GM18951 (cell line): ENCODE data around the gene BRS3.

Experiments
- POLR2A ChIP-seq: IDR thresholded peaks from 4 replicates; pipeline ENCODE4 v1.6.1; 2011; ENCODE audit warnings: mild to moderate bottlenecking; ENCODE audit not compliant: insufficient read length, insufficient read depth; ENCODE audit errors: extremely low read depth
- in situ Hi-C: fragments of 300-500 bp; cut with MboI; formaldehyde crosslinking; loops from one replicate; pipeline ENCODE4 v1.12.0; 2022; ENCODE audit warnings: low sequenced_read_pairs, mixed read lengths, inconsistent platforms; ENCODE audit not compliant: unreplicated experiment

Gene BRS3

DNA sequence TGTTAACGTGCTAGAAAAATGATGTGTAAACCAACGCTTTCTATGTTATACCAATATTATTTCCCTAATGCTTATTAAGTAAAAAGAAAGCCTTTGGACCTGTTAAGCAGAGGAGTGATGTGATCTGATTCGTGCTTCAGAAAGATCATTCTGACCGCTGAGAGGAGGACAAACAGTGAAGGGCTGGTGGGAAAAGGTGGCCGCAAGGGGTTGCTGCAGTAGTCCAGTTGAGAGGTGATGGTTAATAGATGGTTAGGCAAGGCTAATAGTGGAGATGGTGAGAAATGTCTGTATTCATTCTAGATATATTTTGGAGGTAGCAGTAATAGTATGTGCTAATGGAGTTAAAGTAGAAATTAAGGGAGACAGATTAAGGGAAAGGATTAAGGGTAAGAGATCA, 31.3 kb downstream of the BRS3 start:
- no peak for TF ChIP-seq POLR2A
- in situ Hi-C loops, result no loop called here

DNA sequence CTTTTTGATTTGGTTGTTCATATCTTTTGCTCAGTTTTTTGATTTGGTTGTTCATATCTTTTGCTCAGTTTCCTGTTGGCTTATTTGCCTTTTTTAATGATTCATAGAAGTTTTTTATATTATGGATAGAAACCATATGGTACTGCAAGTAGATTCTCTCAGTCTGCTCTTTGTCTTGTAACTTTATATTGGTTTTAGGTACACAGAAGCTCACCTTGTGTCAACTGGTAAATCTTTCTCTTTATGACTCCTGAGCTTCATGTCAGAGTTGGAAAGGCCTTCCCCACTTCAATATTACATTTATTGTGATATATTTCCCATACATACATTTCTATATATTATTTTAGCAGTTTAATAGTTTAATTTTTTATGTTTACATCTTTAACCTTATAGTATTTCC, 36.0 kb downstream of the BRS3 start:
- in situ Hi-C loops, result no loop called here
- no peak for TF ChIP-seq POLR2A

DNA sequence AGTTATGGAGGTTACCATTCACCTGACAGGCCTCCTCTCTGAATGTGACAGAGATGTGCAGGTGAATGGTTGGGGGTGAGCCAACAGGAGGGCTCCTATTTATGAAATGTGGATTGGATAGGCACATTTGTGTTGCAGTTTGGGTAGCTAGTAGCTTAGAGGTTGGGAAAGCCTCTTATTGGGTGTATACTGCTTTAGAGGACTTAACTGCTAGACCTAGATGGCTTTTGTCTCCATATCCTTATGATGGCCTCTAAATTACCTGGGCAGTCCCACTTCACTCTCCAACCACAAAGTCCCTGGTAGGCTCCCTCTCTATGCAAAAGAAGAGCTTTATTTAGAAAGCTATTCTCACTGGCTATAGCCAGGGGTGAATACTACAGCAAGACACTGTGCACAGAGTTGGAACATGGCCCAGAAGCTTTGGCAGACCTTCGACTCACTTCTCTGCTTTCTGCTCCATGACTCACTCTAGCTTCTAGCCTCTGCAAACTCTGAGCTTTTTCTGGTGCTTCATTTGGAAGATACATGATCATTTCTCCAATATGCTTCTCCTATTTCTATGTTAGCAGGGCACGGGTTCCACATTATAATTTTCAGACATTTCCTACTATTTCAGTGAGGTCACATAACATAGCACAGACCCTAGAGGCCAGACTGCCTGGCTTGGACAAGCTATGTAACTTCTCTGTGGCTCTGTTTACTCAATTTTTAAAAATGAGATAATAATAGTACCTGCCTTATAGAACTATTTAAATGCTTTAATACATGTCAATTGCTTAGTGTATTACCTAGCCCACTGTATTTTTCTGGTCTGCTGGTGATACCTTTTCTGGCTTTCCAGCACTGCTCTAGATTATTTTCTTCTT, 38.2 kb downstream of the BRS3 start:
- TF ChIP-seq POLR2A, result no peak

DNA sequence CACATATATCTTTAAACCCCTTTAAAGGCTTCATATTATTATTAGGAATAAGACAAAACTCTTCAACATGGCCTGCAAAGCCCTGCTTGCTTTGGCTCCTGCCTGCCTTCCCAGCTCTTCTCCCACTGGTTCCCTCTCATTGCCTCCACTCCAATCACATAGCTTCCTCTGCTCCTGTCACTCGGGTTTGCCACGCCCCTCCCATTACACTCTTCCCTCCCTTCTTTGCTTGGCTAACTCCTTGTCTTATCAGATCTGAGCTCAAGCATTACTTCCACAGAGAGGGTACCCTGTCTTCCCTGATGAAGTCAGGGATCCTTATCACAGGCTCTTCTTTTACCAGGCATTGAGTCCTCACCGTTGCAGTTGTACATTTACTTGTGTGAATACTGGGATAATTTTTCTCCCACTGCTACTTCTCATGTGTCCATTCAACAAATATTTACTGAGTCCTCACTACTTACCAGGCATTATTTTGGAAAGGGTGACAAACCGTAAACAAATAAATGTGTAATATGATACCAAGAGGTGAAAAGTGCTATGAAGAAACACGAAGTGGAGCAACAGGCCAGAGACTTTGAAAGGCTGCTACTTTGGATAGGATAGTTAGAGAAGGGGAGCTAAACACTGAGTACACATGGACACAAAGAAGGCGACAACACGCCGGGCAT, 41.0 kb downstream of the BRS3 start:
- TF ChIP-seq POLR2A, result no peak
- in situ Hi-C loops, result no loop called here

More for the DNA sequence above, 38.2 kb downstream of the BRS3 start:
- in situ Hi-C loops, result no loop called here

DNA sequence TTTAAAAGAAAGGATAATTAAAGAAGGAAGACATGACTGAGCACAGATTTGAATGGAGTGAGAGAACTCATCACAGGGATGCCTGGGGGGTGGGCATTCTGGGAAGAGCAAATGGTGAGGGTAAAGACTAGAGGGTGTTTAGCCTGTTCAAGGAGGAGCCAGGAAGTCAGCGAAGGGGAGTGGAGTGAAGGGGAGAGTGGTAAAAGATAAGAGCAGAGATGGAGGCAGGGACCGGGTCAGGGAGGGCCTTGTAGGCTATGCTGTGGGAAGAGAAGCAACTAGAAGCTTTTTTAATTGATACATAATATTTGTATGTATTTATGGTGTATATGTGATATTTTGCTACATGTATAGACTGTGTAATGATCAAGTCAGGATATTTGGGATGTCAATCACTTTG, 42.0 kb downstream of the BRS3 start:
- no peak for TF ChIP-seq POLR2A
- in situ Hi-C loops, result no loop called here

DNA sequence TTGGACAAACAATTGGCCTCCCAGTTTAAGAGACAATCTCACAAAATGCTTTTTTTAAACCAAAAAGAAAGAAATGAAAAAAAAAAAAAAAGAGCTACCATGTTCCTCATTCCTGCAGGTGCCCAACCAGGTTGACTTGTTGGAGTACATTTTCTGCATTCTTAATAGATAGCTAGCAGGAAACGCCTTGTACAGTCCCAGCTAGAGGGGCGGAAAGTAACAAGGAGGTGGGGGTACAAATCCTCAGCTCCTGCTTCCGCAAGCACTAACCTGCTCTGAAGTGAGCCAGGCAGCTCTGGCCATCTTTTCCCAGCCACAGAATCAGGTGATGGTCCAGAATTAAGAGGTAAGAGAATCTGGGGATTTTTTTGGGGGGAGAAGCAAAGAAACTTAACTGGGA, 44.2 kb downstream of the BRS3 start, which contains the start of gene VGLL1:
VGLL1 (plus strand) TSS at position 265 of the 400 bp plus-strand sequence. CDS start 3,806 bp downstream, outside the sequence.
- TF ChIP-seq POLR2A, result no peak
- in situ Hi-C loops, result no loop called here

DNA sequence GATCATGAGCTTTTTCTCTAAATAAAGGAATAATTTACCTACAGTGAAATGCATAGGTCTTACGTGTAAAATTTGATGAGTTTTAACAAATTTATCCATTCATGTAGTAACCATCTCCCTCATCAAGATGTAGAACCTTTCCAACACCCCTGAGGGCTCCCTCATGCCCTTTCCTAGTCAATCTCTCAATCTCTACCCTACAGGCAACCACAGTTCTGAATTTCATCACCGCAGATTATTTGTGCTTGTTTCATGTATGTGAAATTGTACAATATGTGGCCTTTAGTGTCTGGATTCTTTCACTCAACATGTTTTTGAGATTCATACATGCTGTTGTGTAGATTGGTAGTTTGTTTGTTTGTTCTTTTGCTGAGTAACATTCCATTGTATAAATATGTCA, 46.4 kb downstream of the BRS3 start:
- TF ChIP-seq POLR2A, result no peak
- in situ Hi-C loops, result no loop called here

DNA sequence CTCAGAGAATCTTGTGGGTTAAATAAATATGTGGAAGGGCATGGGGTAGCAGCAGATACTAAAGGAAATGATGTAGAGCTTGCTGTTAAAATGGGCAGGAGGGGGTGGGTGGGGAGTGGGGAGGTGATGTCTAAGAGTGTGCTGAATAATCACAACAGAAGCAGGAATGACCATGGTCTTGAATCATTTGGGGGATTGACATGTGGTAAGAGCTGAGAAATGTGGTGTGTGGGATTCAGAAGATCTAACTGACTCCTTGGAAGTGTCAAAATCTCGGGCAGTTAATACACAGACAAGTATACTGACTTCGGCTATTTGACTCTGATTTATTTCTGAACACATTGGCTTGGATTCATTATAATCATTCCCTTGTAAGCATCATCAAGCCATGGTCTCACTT, 51.1 kb downstream of the BRS3 start:
- TF ChIP-seq POLR2A, result no peak
- in situ Hi-C loops, result no loop called here

DNA sequence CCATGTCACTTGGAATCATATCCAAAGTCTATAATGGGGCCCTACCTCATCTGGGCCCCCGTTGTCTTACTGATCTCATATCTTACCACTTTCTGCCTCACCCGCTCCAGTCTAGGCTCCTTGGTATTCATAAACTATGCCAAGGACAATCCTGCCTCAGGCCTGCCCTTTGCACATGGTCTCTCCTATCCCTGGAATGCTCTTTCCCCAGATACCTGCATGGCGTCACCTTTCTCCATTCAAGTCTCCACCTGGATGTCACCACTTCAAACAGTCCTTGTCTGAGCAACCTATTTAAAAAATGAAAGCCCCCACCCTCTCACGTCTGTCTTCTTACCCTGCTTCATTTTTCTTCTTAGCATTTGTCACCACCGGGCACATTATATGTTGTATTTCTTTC, 52.5 kb downstream of the BRS3 start:
- in situ Hi-C loops, result no loop called here
- TF ChIP-seq POLR2A, result no peak

DNA sequence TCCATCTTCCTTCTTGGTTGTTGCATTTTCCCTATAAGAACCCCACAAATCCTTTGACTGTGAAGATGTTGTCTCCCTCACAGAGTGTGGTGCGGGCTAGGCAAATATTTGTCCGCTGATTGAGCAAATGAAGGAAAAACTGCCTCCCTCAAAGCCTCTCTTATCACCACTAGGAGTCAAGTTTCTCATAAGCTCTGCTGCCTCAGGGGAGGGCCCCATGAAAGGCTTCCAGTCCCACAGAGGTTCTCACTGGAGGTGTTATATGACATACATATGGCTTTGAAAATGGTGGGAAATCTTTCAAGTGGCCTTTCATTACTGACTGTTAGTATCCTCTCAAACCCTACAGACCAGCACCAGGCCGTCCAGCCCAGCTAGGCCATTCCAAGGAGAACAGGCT, 53.5 kb downstream of the BRS3 start:
- no peak for TF ChIP-seq POLR2A
- in situ Hi-C loops, result no loop called here

DNA sequence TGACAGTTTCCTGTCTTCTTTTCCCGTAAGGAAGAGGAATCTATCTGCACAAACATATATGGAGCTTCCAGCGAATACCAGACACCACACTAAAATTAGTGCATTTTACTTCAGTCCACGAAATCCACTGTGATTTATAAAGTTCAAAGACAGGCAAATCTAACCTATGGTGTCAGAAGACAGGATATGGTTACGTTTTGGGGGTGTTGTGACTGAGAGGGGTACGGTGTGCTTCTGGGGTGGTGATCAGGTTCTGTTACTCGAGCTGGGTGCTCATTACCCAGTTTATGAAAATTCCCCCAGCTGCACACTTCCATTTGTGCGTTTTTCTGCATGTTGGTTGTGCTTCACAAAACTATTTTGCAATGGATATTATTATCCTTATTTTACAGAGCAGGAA, 54.5 kb downstream of the BRS3 start:
- in situ Hi-C loops, result no loop called here
- TF ChIP-seq POLR2A, result no peak
